ENCODE data around the gene KRTAP10-11.

Gene KRTAP10-11

GRCh38 chr21:44613386-44614155 lies 32.6 kb upstream of the KRTAP10-11 start:
- Histone ChIP-seq H3K79me2 (ENCODE audit: insufficient read depth, low read length) (no peaks in the 10 kb centered on the region), H3K4me2 (ENCODE audit: insufficient read depth, low read length) (no peak overlapping the region), H3K27me3 (ENCODE audit: insufficient read depth, low read length, poor library complexity) (no peaks in the 10 kb centered on the region), H3K4me1 (ENCODE audit: insufficient read depth, low read length) (no peaks in the 10 kb centered on the region), H3K9me3 (ENCODE audit: insufficient read depth, low read length, severe bottlenecking) (peaks cover 21% of the 10 kb centered on the region), H3K9ac (ENCODE audit: low read depth, low read length) (no peak overlapping the region), H4K20me1 (ENCODE audit: insufficient read depth, low read length) (no peaks in the 10 kb centered on the region), H3K36me3 (ENCODE audit: insufficient read depth, low read length) (no peaks in the 10 kb centered on the region), H3K4me3 (ENCODE audit: low read depth in 1 of 2, low read length in 2 of 2) (no peak overlapping the region), H3K27ac (ENCODE audit: low read length) (no peak overlapping the region), H2AFZ (ENCODE audit: low read depth, low read length) (no peak overlapping the region)
- ATAC-seq (ENCODE audit: insufficient read depth, low read depth) = no peak
- TF ChIP-seq EZH2 (IDR thresholded peaks at IDR 0.05; ENCODE audit: borderline replicate concordance, low read depth, low read length, severe bottlenecking) (no peak), CTCF (IDR thresholded peaks at IDR 0.05; ENCODE audit: borderline replicate concordance, extremely low read depth, low read length, poor library complexity, severe bottlenecking) (no peak)
- DNase-seq = no peak

- H3K4me3 ChIP-seq (ENCODE audit: low read depth in 1 of 2, low read length in 2 of 2) = no peak overlapping the region
- H3K4me2 ChIP-seq (ENCODE audit: insufficient read depth, low read length) = no peak overlapping the region
- H2AFZ ChIP-seq (ENCODE audit: low read depth, low read length) = no peak overlapping the region
- no peaks in the 10 kb centered on the region for H3K36me3 ChIP-seq (ENCODE audit: insufficient read depth, low read length)
- no peak for TF ChIP-seq EZH2 (IDR thresholded peaks at IDR 0.05; ENCODE audit: borderline replicate concordance, low read depth, low read length, severe bottlenecking)
- TF ChIP-seq CTCF (IDR thresholded peaks at IDR 0.05; ENCODE audit: borderline replicate concordance, extremely low read depth, low read length, poor library complexity, severe bottlenecking) = no peak
- DNase-seq (no peak), ATAC-seq (ENCODE audit: insufficient read depth, low read depth) (no peak)
- peaks cover 21% of the 10 kb centered on the region for H3K9me3 ChIP-seq (ENCODE audit: insufficient read depth, low read length, severe bottlenecking)
- no peaks in the 10 kb centered on the region for H3K4me1 ChIP-seq (ENCODE audit: insufficient read depth, low read length)
- H3K27ac ChIP-seq (ENCODE audit: low read length) = no peak overlapping the region
- no peaks in the 10 kb centered on the region for H3K79me2 ChIP-seq (ENCODE audit: insufficient read depth, low read length)
- H4K20me1 ChIP-seq (ENCODE audit: insufficient read depth, low read length) = no peaks in the 10 kb centered on the region
- no peaks in the 10 kb centered on the region for H3K27me3 ChIP-seq (ENCODE audit: insufficient read depth, low read length, poor library complexity)
- no peak overlapping the region for H3K9ac ChIP-seq (ENCODE audit: low read depth, low read length)
Measured at GRCh38 chr21:44614161-44614631, 32.0 kb upstream of the KRTAP10-11 start.

GRCh38 chr21:44614961-44615391 lies 31.2 kb upstream of the KRTAP10-11 start:
- no peaks in the 10 kb centered on the region for H4K20me1 ChIP-seq (ENCODE audit: insufficient read depth, low read length)
- H3K4me3 ChIP-seq (ENCODE audit: low read depth in 1 of 2, low read length in 2 of 2) = no peak overlapping the region
- no peak overlapping the region for H3K9ac ChIP-seq (ENCODE audit: low read depth, low read length)
- no peak overlapping the region for H3K4me2 ChIP-seq (ENCODE audit: insufficient read depth, low read length)
- H3K79me2 ChIP-seq (ENCODE audit: insufficient read depth, low read length) = no peaks in the 10 kb centered on the region
- no peaks in the 10 kb centered on the region for H3K4me1 ChIP-seq (ENCODE audit: insufficient read depth, low read length)
- H3K27ac ChIP-seq (ENCODE audit: low read length) = no peak overlapping the region
- no peak for ATAC-seq (ENCODE audit: insufficient read depth, low read depth)
- no peaks in the 10 kb centered on the region for H3K27me3 ChIP-seq (ENCODE audit: insufficient read depth, low read length, poor library complexity)
- no peak overlapping the region for H2AFZ ChIP-seq (ENCODE audit: low read depth, low read length)
- H3K9me3 ChIP-seq (ENCODE audit: insufficient read depth, low read length, severe bottlenecking) = peaks cover 24% of the 10 kb centered on the region
- H3K36me3 ChIP-seq (ENCODE audit: insufficient read depth, low read length) = no peaks in the 10 kb centered on the region
- no peak for DNase-seq
- TF ChIP-seq CTCF (IDR thresholded peaks at IDR 0.05; ENCODE audit: borderline replicate concordance, extremely low read depth, low read length, poor library complexity, severe bottlenecking) = no peak
- TF ChIP-seq EZH2 (IDR thresholded peaks at IDR 0.05; ENCODE audit: borderline replicate concordance, low read depth, low read length, severe bottlenecking) = no peak

All from DND-41 (cell line).